Fibroblast of lung (primary cell): ENCODE data around the gene GAB2. TPM values are rescaled to one million over a fixed set of nuclear protein-coding genes. Genes with fewer than 3 reads are reported as not detected.

Experiments
- DNase-seq, 2 donors: peaks; one replicate each; pipeline versions ENCODE4 v3.0.0 to v3.0.0-alpha.2; 2010; ENCODE audit warnings: low read depth in 2 of 2
- H2AFZ ChIP-seq: 2 replicates; pipeline ENCODE4 v1.5.1; 2012; ENCODE audit warnings: low read length, control low read depth, inconsistent platforms
- H3K27ac ChIP-seq: 2 replicates; pipeline ENCODE4 v1.5.1; 2011; ENCODE audit warnings: low read length, control low read depth; ENCODE audit not compliant: insufficient read depth
- H3K27me3 ChIP-seq: 2 replicates; pipeline ENCODE4 v1.5.1; 2011; ENCODE audit warnings: mild to moderate bottlenecking, low read length; ENCODE audit not compliant: control insufficient read depth, insufficient read depth
- H3K36me3 ChIP-seq: 2 replicates; pipeline ENCODE4 v1.5.1; 2011; ENCODE audit warnings: low read length; ENCODE audit not compliant: control insufficient read depth, insufficient read depth
- H3K4me1 ChIP-seq: 2 replicates; pipeline ENCODE4 v1.5.1; 2011; ENCODE audit warnings: low read length; ENCODE audit not compliant: control insufficient read depth, insufficient read depth; ENCODE audit errors: extremely low read depth
- H3K4me2 ChIP-seq: 2 replicates; pipeline ENCODE4 v1.5.1; 2011; ENCODE audit warnings: low read length, control low read depth; ENCODE audit not compliant: insufficient read depth; ENCODE audit errors: extremely low read depth
- H3K4me3 ChIP-seq, 4 experiments: fragments of 200-600 bp in 1 of 4; sonication (generic) in 1 of 4; replicated peaks in 1 of 4; 2 replicates each; pipeline ENCODE4 v1.5.1; 2011 to 2016; ENCODE audit warnings: low read length in 4 of 4, low read depth in 3 of 4, mild to moderate bottlenecking in 3 of 4, control low read depth in 2 of 4, inconsistent platforms in 1 of 4, mixed read lengths in 1 of 4; ENCODE audit not compliant: insufficient read depth in 1 of 4; ENCODE audit errors: control extremely low read depth in 1 of 4
- H3K79me2 ChIP-seq: 2 replicates; pipeline ENCODE4 v1.5.1; 2012; ENCODE audit warnings: mild to moderate bottlenecking, low read length, inconsistent platforms; ENCODE audit not compliant: control insufficient read depth, insufficient read depth
- H3K9ac ChIP-seq: 2 replicates; pipeline ENCODE4 v1.5.1; 2011; ENCODE audit warnings: mild to moderate bottlenecking, low read length, control low read depth; ENCODE audit not compliant: insufficient read depth
- H3K9me3 ChIP-seq: 2 replicates; pipeline ENCODE4 v1.5.1; 2012; ENCODE audit warnings: low read depth, low read length; ENCODE audit not compliant: control insufficient read depth, insufficient read depth
- H4K20me1 ChIP-seq: 2 replicates; pipeline ENCODE4 v1.5.1; 2011; ENCODE audit warnings: low read length; ENCODE audit not compliant: control insufficient read depth, insufficient read depth; ENCODE audit errors: extremely low read depth
- CTCF ChIP-seq, 2 donors: IDR thresholded peaks in 1 of 2; conservative IDR thresholded peaks in 1 of 2; 1 replicate in 1 of 2; 2 replicates in 1 of 2; pipeline ENCODE4 v1.5.1; 2011 to 2012; ENCODE audit warnings: low read length in 2 of 2, control low read depth in 1 of 2, inconsistent platforms in 1 of 2, low read depth in 1 of 2, mild to moderate bottlenecking in 1 of 2
- EZH2 ChIP-seq: IDR thresholded peaks from 2 replicates; pipeline ENCODE4 v1.5.1; 2012; ENCODE audit warnings: low read length, control low read depth, mild to moderate bottlenecking; ENCODE audit errors: missing control alignments
- polyA plus RNA-seq, 2 donors: library from polyadenylated mRNA; depleted of rRNA in 1 of 2; stranded (reverse) in 1 of 2; unstranded in 1 of 2; fragments of >200 nt; gene quantifications; 2 replicates each; pipeline ENCODE4 v1.2.1, GENCODE V29; 2011 to 2012; ENCODE audit warnings: missing spikeins in 1 of 2
- total RNA-seq: library from RNA; depleted of rRNA; stranded (reverse); fragments of >200 nt; gene quantifications from 2 replicates; pipeline ENCODE4 v1.2.1, GENCODE V29; 2014

GAB2 gene
- total and polyA plus RNA-seq, 2 donors (not counting 1 experiment from before 2014, with no cell fraction given): 7.1 to 14.0 TPM

- H3K9me3 ChIP-seq: no peaks in the 10 kb centered on the region
- TF ChIP-seq CTCF (conservative IDR thresholded peaks at IDR 0.05 in 1 of 2, IDR thresholded peaks at IDR 0.05 in 1 of 2; ENCODE audit: low read depth in 1 of 2, low read length in 2 of 2): no peak
- H3K36me3 ChIP-seq: no peaks in the 10 kb centered on the region
- no peak overlapping the region for H3K27ac ChIP-seq
- no peaks in the 10 kb centered on the region for H4K20me1 ChIP-seq
- H3K27me3 ChIP-seq: no peaks in the 10 kb centered on the region
- H2AFZ ChIP-seq: no peak overlapping the region
- no peak overlapping the region for H3K4me2 ChIP-seq
- H3K79me2 ChIP-seq: no peaks in the 10 kb centered on the region
- no peak overlapping the region for H3K9ac ChIP-seq
- DNase-seq: no peak
- no peaks in the 10 kb centered on the region for H3K4me1 ChIP-seq
- no peak overlapping the region for H3K4me3 ChIP-seq
Observed at GRCh38 chr11:78293536-78293935, 124.1 kb downstream of the GAB2 start.

GRCh38 chr11:78292109-78292803 is 125.4 kb downstream of the GAB2 start:
- no peaks in the 10 kb centered on the region for H3K9me3 ChIP-seq
- no peak overlapping the region for H3K27ac ChIP-seq
- H2AFZ ChIP-seq: no peak overlapping the region
- H4K20me1 ChIP-seq: no peaks in the 10 kb centered on the region
- DNase-seq: no peak
- H3K4me3 ChIP-seq: no peak overlapping the region
- H3K27me3 ChIP-seq: no peaks in the 10 kb centered on the region
- no peak for TF ChIP-seq EZH2
- TF ChIP-seq CTCF (conservative IDR thresholded peaks at IDR 0.05 in 1 of 2, IDR thresholded peaks at IDR 0.05 in 1 of 2; ENCODE audit: low read depth in 1 of 2, low read length in 2 of 2): no peak
- no peaks in the 10 kb centered on the region for H3K36me3 ChIP-seq
- H3K4me1 ChIP-seq: no peaks in the 10 kb centered on the region
- no peak overlapping the region for H3K9ac ChIP-seq
- H3K79me2 ChIP-seq: no peaks in the 10 kb centered on the region
- no peak overlapping the region for H3K4me2 ChIP-seq

GRCh38 chr11:78291503-78292108 is 126.0 kb downstream of the GAB2 start:
- TF ChIP-seq CTCF (conservative IDR thresholded peaks at IDR 0.05 in 1 of 2, IDR thresholded peaks at IDR 0.05 in 1 of 2; ENCODE audit: low read depth in 1 of 2, low read length in 2 of 2) (no peak), EZH2 (no peak)
- Histone ChIP-seq H4K20me1 (no peaks in the 10 kb centered on the region), H3K9ac (no peak overlapping the region), H2AFZ (no peak overlapping the region), H3K4me1 (no peaks in the 10 kb centered on the region), H3K27ac (no peak overlapping the region), H3K36me3 (no peaks in the 10 kb centered on the region), H3K27me3 (no peaks in the 10 kb centered on the region), H3K9me3 (no peaks in the 10 kb centered on the region), H3K79me2 (no peaks in the 10 kb centered on the region), H3K4me2 (no peak overlapping the region), H3K4me3 (no peak overlapping the region)
- DNase-seq: no peak
